Epidermal melanocyte (primary cell): Measurements from ENCODE around the gene C12orf42.
"Not testable (repeated sequence)": the region's sequence is repeated elsewhere in the genome, so short reads cannot be mapped to it uniquely, and the experiment has no call there.

ENCODE experiments used
- DNase-seq: peaks from one replicate; pipeline ENCODE4 v3.0.0; 2011; ENCODE audit warnings: low spot score; ENCODE audit not compliant: insufficient read length

The C12orf42 gene

DNA sequence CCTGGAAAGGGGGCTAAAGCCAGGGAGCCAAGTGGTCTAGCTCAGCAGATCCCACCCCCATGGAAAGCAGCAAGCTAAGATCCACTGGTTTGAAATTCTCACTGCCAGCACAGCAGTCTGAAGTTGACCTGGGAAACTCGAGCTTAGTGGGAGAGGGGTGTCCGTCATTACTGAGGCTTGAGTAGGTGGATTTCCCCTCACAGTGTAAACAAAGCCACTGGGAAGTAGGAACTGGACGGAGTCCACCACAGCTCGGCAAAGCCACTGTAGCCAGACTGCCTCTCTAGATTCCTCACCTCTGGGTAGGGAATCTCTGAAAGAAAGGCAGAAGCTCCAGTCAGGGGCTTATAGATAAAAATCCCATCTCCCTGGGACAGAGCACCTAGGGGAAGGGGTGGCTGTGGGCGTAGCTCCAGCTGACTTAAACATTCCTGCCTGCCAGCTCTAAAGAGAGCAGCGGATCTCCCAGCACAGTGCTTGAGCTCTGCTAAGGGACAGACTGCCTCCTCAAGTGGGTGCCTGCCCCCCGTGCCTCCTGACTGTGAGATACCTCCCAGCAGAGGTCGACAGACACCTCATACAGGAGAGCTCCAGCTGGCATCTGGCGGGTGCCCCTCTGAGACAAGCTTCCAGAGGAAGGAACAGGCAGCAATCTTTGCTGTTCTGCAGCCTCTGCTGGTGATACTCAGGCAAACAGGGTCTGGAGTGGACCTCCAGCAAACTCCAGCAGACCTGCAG is 70.8 kb downstream of the C12orf42 start:
- DNase-seq, result not testable (repeated sequence)

GRCh38 chr12:103423516-103423910 is 72.3 kb downstream of the C12orf42 start:
- DNase-seq, result no peak

DNA sequence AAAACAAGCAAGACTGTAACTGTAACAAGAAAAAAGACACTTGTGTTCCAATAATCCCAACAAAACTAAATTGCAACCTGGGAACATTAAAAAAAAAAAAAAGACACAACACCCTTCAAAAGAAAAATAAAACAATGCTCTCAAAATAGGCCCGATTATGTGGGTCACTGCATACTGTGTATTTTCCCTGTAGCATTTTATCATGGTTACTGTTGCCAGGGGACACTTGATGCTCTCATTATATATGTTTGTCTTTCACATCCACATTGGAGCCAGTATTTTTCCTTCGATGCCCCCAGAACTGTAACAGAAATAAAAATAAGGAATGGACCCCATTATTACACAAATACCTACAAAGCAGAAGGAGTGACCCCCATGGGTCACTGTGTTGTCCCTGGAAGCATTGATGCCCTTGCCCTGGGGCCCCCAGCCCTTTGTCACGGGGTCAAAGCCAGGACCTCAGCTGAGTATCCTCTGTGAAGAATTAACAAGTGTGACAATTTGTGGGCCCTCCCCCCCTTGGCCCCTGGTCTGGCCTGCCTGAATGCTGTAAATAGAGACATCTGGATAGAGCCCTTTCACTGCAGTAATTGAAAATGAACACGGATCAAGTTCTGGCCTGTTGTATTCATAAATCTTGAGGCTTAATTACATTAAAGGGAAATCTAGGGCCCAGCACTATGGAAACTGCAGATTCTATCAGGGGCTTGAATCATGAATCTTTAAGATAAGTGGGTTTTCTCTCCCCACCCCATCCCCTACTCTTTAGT is 72.8 kb downstream of the C12orf42 start:
- no peak for DNase-seq

DNA sequence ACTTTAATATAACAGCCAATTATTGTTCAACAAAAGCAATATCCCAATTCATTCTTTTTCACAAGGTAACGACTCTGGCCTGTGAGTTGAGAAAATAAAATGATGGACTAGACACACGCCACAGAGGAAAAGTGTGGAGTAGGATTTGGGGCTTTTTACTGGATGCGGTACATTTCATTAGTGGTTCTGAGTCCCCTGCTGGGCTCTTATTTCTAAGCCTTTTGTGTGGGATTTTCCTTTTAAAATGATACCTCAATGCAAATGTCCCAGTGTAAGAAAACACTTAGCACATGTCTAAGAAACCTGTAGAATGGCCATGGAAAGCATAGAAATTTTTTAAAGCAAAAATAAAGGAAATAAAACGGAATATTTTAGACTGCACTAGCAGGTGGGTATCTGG is 73.4 kb downstream of the C12orf42 start:
- DNase-seq, result no peak

- no peak for DNase-seq
Observed at GRCh38 chr12:103421402-103421801, 74.4 kb downstream of the C12orf42 start.

- DNase-seq, result no peak
Observed at GRCh38 chr12:103415681-103416080, 80.1 kb downstream of the C12orf42 start.

DNA sequence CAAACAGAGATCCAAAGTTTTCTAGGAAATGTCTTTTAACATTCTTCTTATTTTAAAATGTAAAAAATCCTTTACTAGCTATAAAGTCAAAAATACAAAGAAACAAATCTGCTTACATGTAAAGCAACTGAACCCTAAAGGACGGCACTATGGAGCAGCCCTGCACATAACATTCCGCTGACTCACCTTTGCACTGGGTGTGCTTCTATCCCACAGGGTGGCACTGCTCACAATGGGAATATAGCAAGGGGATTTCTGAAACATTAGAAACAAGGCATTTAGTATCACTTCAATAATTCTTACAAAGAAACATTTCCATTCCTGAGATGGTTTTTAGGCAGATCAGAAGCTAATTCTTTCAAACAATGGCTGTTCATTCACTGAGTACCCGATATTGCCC is 94.3 kb downstream of the C12orf42 start:
- no peak for DNase-seq

- DNase-seq, result no peak
Observed at GRCh38 chr12:103399986-103400385, 95.8 kb downstream of the C12orf42 start.

GRCh38 chr12:103397536-103397935 is 98.2 kb downstream of the C12orf42 start:
- no peak for DNase-seq

- DNase-seq, result no peak
Observed at GRCh38 chr12:103392722-103393121, 103.0 kb downstream of the C12orf42 start.

GRCh38 chr12:103391103-103391502 is 104.7 kb downstream of the C12orf42 start:
- no peak for DNase-seq

- no peak for DNase-seq
Observed at GRCh38 chr12:103387385-103387784, 108.4 kb downstream of the C12orf42 start.

GRCh38 chr12:103386451-103386850 is 109.3 kb downstream of the C12orf42 start:
- DNase-seq, result no peak

DNA sequence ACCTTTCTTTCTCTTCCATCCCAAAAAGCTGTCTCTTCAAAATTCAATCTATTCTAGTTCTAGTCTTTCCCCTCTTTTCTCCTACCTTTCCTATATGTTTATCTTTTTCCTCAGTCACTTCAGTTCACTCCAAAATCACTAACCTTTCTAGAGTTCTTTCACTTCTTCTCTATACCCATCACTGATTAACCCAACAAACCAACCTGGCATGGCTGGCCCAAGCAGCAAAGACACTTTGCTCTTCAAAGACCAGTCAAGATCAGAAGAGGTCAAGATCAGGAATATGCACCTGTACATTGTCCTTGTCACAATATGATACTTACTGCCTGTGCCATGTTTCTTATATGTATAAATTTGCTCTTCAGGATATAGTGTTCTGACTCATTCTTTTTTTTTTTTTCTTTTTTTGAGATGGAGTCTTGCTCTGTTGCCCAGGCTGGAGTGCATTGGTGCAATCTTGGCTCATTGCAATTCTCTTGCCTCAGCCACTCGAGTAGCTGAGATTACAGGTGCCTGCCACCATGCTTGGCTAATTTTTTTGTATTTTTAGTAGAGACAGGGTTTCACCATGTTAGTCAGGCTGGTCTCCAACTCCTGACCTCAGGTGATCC is 112.9 kb downstream of the C12orf42 start:
- no peak for DNase-seq

- DNase-seq, result no peak
Observed at GRCh38 chr12:103382119-103382518, 113.6 kb downstream of the C12orf42 start.

- no peak for DNase-seq
Observed at GRCh38 chr12:103379670-103380069, 116.1 kb downstream of the C12orf42 start.

- no peak for DNase-seq
Observed at GRCh38 chr12:103373088-103373523, 122.7 kb downstream of the C12orf42 start.

DNA sequence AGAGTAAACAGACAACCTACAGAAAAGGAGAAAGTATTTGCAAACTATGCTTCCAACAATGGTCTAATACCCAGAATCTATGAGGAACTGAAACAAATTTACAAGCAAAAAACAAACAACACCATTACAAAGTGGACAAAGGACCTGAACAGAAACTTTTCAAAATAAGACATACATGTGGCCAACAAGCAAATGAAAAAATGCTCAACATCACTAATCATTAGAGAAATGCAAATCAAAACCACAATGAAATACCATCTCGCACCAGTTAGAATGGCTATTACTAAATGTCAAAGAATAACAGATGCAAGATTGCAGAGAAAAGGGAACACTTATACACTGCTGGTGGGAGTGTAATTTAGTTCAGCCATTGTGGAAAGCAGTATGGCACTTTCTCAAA is 125.8 kb downstream of the C12orf42 start:
- no peak for DNase-seq

GRCh38 chr12:103368167-103368566 is 127.6 kb downstream of the C12orf42 start:
- DNase-seq, result no peak

DNA sequence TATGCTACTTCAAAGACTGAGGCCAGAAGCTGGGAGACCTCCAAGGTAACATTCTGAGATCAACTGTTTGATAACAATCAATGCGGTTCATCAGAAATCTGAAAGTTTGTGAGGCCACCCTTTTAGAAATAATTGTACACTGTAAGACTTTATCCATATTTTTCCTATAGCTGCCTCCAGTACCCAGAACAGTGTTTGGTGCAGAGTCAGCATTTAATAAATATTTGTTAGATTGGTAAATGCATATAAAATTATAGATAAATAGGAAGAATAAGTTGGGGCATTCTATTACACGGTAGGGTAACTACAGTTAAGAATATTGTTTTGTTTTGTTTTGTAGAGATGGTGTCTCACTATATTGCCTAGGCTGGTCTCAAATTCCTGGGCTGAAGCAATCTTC is 141.4 kb downstream of the C12orf42 start:
- DNase-seq, result no peak

GRCh38 chr12:103353913-103354312 is 141.9 kb downstream of the C12orf42 start:
- no peak for DNase-seq

DNA sequence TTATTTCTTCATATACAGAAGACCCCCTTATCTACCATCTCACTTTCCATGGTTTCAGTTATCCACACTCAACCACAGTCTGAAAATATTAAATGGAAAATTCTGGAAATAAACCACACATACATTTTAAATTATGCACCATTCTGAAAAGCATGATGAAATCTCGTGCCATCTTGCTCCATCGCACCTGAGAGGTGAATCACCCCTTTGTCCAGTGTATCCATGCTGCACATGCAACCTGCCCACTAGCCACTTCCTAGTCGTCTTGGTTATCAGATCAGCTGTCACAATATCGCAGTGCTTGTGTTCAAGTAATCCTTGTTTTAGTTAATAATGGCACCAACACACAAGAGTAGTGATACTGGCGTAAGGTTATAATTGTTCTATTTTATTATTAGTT is 145.7 kb downstream of the C12orf42 start:
- DNase-seq, result no peak
